ENCODE measurements around the gene KRT17.
A peak's percentile ranks its signal among the peaks of the same experiment; 100 is the strongest.

The KRT17 gene

GRCh38 chr17:41656249-41657023, 32.1 kb upstream of the KRT17 start:
- peak overlapping the region; percentile 81 for H2BK12ac ChIP-seq (ENCODE audit: low read length)
- H3K4me1 ChIP-seq (ENCODE audit: control insufficient read depth in 2 of 2, insufficient read depth in 1 of 2, low read depth in 1 of 2, low read length in 2 of 2), result peaks cover 0 to 18% of the 10 kb centered on the region in 2 donors
- H3K9ac ChIP-seq (ENCODE audit: low read depth, low read length, poor library complexity), result peak overlapping the region; percentile 74
- H3K4ac ChIP-seq (ENCODE audit: low read length), result peak overlapping the region; percentile 90
- no peaks in the 10 kb centered on the region for H3K36me3 ChIP-seq (replicated peaks in 1 of 2; ENCODE audit: control insufficient read depth in 2 of 2, insufficient read depth in 2 of 2, low read length in 2 of 2)
- peak overlapping the region; percentile 83 for H2BK5ac ChIP-seq (ENCODE audit: low read length)
- peaks cover 0 to 3% of the 10 kb centered on the region in 2 donors for H3K9me3 ChIP-seq (replicated peaks in 1 of 2; ENCODE audit: control insufficient read depth in 2 of 2, insufficient read depth in 1 of 2, low read depth in 1 of 2, low read length in 2 of 2)
- peak overlapping the region; percentile 81 for H3K23ac ChIP-seq (ENCODE audit: low read depth, low read length, poor library complexity)
- no peaks in the 10 kb centered on the region for H3K79me1 ChIP-seq (ENCODE audit: low read depth, low read length)
- peak overlapping the region; percentile 43 for H4K8ac ChIP-seq (ENCODE audit: low read depth, low read length)
- peak overlapping the region; percentile 79 for H3K14ac ChIP-seq (ENCODE audit: low read length)
- peak overlapping the region; percentile 99 for H2AK5ac ChIP-seq (ENCODE audit: low read depth, low read length)
- H3K18ac ChIP-seq (ENCODE audit: low read length), result peak overlapping the region; percentile 99
- WGBS, 2 donors (ENCODE audit: extremely low coverage in 2 of 2, insufficient read length in 2 of 2, insufficient replicate concordance in 1 of 2), result no CpG with 5 or more reads among the region's 16 CpGs
- no peak overlapping the region for H2AFZ ChIP-seq (ENCODE audit: low read length)
- no peak for DNase-seq (ENCODE audit: low spot score)
- peaks cover 0 to 58% (median 2%) of the 10 kb centered on the region in 3 experiments for H3K27me3 ChIP-seq (ENCODE audit: control insufficient read depth in 3 of 3, insufficient read depth in 3 of 3, low read depth in 1 of 3, low read length in 3 of 3)
- peak overlapping the region; percentile 83 for H4K91ac ChIP-seq (ENCODE audit: low read depth, low read length, poor library complexity)
- no peak overlapping the region for H3K4me2 ChIP-seq (ENCODE audit: insufficient read depth, low read length, poor library complexity, severe bottlenecking)
- H3K27ac ChIP-seq (replicated peaks; ENCODE audit: low read length), result no peak overlapping the region
- H3K4me3 ChIP-seq (ENCODE audit: low read length in 2 of 2), result no peak overlapping the region
- peak overlapping the region; percentile 97 for H2BK120ac ChIP-seq (ENCODE audit: low read depth, low read length)
- H2BK15ac ChIP-seq (ENCODE audit: low read length), result peak overlapping the region; percentile 99

GRCh38 chr17:41655611-41656111, 31.3 kb upstream of the KRT17 start:
- peaks cover 0 to 18% of the 10 kb centered on the region in 2 donors for H3K4me1 ChIP-seq (ENCODE audit: control insufficient read depth in 2 of 2, insufficient read depth in 1 of 2, low read depth in 1 of 2, low read length in 2 of 2)
- H3K9ac ChIP-seq (ENCODE audit: low read depth, low read length, poor library complexity), result peak overlapping the region; percentile 80
- H2AFZ ChIP-seq (ENCODE audit: low read length), result peak overlapping the region; percentile 67
- peak overlapping the region; percentile 93 for H4K8ac ChIP-seq (ENCODE audit: low read depth, low read length)
- H4K91ac ChIP-seq (ENCODE audit: low read depth, low read length, poor library complexity), result peak overlapping the region; percentile 89
- H3K18ac ChIP-seq (ENCODE audit: low read length), result peak overlapping the region; percentile 99
- H3K9me3 ChIP-seq (replicated peaks in 1 of 2; ENCODE audit: control insufficient read depth in 2 of 2, insufficient read depth in 1 of 2, low read depth in 1 of 2, low read length in 2 of 2), result peaks cover 0 to 3% of the 10 kb centered on the region in 2 donors
- peak overlapping the region; percentile 98 for H3K4ac ChIP-seq (ENCODE audit: low read length)
- H3K14ac ChIP-seq (ENCODE audit: low read length), result peak overlapping the region; percentile 82
- no peak overlapping the region for H3K4me3 ChIP-seq (ENCODE audit: low read length in 2 of 2)
- H2AK5ac ChIP-seq (ENCODE audit: low read depth, low read length), result peak overlapping the region; percentile 99
- peak overlapping the region; percentile 72 for H2BK120ac ChIP-seq (ENCODE audit: low read depth, low read length)
- no peaks in the 10 kb centered on the region for H3K36me3 ChIP-seq (replicated peaks in 1 of 2; ENCODE audit: control insufficient read depth in 2 of 2, insufficient read depth in 2 of 2, low read length in 2 of 2)
- H3K27me3 ChIP-seq (ENCODE audit: control insufficient read depth in 3 of 3, insufficient read depth in 3 of 3, low read depth in 1 of 3, low read length in 3 of 3), result peaks cover 0 to 57% (median 2%) of the 10 kb centered on the region in 3 experiments
- H2BK15ac ChIP-seq (ENCODE audit: low read length), result peak overlapping the region; percentile 99
- no peak for DNase-seq (ENCODE audit: low spot score)
- WGBS, 2 donors (ENCODE audit: extremely low coverage in 2 of 2, insufficient read length in 2 of 2, insufficient replicate concordance in 1 of 2), result no CpG with 5 or more reads among the region's 18 CpGs
- peak overlapping the region; percentile 93 for H2BK12ac ChIP-seq (ENCODE audit: low read length)
- no peaks in the 10 kb centered on the region for H3K79me1 ChIP-seq (ENCODE audit: low read depth, low read length)
- no peak overlapping the region for H3K23ac ChIP-seq (ENCODE audit: low read depth, low read length, poor library complexity)
- no peak overlapping the region for H3K4me2 ChIP-seq (ENCODE audit: insufficient read depth, low read length, poor library complexity, severe bottlenecking)
- peak overlapping the region; percentile 83 for H2BK5ac ChIP-seq (ENCODE audit: low read length)
- H3K27ac ChIP-seq (replicated peaks; ENCODE audit: low read length), result no peak overlapping the region

GRCh38 chr17:41654678-41655607, 30.6 kb upstream of the KRT17 start:
- DNase-seq (ENCODE audit: low spot score), result no peak
- H3K18ac ChIP-seq (ENCODE audit: low read length), result peak overlapping the region; percentile 99
- peak overlapping the region; percentile 98 for H3K14ac ChIP-seq (ENCODE audit: low read length)
- peak overlapping the region; percentile 99 for H2BK15ac ChIP-seq (ENCODE audit: low read length)
- no peak overlapping the region for H3K27ac ChIP-seq (replicated peaks; ENCODE audit: low read length)
- peak overlapping the region; percentile 99 for H2AK5ac ChIP-seq (ENCODE audit: low read depth, low read length)
- no peaks in the 10 kb centered on the region for H3K79me1 ChIP-seq (ENCODE audit: low read depth, low read length)
- peak overlapping the region; percentile 67 for H2AFZ ChIP-seq (ENCODE audit: low read length)
- WGBS, 2 donors (ENCODE audit: extremely low coverage in 2 of 2, insufficient read length in 2 of 2, insufficient replicate concordance in 1 of 2), result no CpG with 5 or more reads among the region's 24 CpGs
- H3K23ac ChIP-seq (ENCODE audit: low read depth, low read length, poor library complexity), result peak overlapping the region; percentile 91
- H3K4ac ChIP-seq (ENCODE audit: low read length), result peak overlapping the region; percentile 98
- H3K36me3 ChIP-seq (replicated peaks in 1 of 2; ENCODE audit: control insufficient read depth in 2 of 2, insufficient read depth in 2 of 2, low read length in 2 of 2), result no peaks in the 10 kb centered on the region
- H3K4me2 ChIP-seq (ENCODE audit: insufficient read depth, low read length, poor library complexity, severe bottlenecking), result no peak overlapping the region
- H3K4me1 ChIP-seq (ENCODE audit: control insufficient read depth in 2 of 2, insufficient read depth in 1 of 2, low read depth in 1 of 2, low read length in 2 of 2), result peaks cover 0 to 18% of the 10 kb centered on the region in 2 donors
- peak overlapping the region; percentile 83 for H2BK5ac ChIP-seq (ENCODE audit: low read length)
- H4K91ac ChIP-seq (ENCODE audit: low read depth, low read length, poor library complexity), result peak overlapping the region; percentile 89
- H3K9ac ChIP-seq (ENCODE audit: low read depth, low read length, poor library complexity), result peak overlapping the region; percentile 80
- H2BK120ac ChIP-seq (ENCODE audit: low read depth, low read length), result peak overlapping the region; percentile 72
- H4K8ac ChIP-seq (ENCODE audit: low read depth, low read length), result peak overlapping the region; percentile 93
- H2BK12ac ChIP-seq (ENCODE audit: low read length), result peak overlapping the region; percentile 94
- no peak overlapping the region for H3K4me3 ChIP-seq (ENCODE audit: low read length in 2 of 2)
- peaks cover 0 to 50% (median 2%) of the 10 kb centered on the region in 3 experiments for H3K27me3 ChIP-seq (ENCODE audit: control insufficient read depth in 3 of 3, insufficient read depth in 3 of 3, low read depth in 1 of 3, low read length in 3 of 3)
- H3K9me3 ChIP-seq (replicated peaks in 1 of 2; ENCODE audit: control insufficient read depth in 2 of 2, insufficient read depth in 1 of 2, low read depth in 1 of 2, low read length in 2 of 2), result peaks cover 0 to 3% of the 10 kb centered on the region in 2 donors
